NCI-H345 (cell line): Measurements from ENCODE around the gene EIF4E3.

Experiments
- DNase-seq: peaks from one replicate; lab custom pipeline; 2025; lab: John Stamatoyannopoulos, UW

The EIF4E3 gene

GRCh38 chr3:71689291-71689690 lies 35.9 kb downstream of the EIF4E3 start:
- no peak for DNase-seq

- DNase-seq, result no peak
Measured at GRCh38 chr3:71688121-71688520, 37.1 kb downstream of the EIF4E3 start.

- DNase-seq, result no peak
Measured at GRCh38 chr3:71685686-71686085, 39.5 kb downstream of the EIF4E3 start.

GRCh38 chr3:71684757-71685386 lies 40.3 kb downstream of the EIF4E3 start:
- no peak for DNase-seq

GRCh38 chr3:71684046-71684756 lies 41.0 kb downstream of the EIF4E3 start:
- no peak for DNase-seq

GRCh38 chr3:71681224-71681668 lies 44.0 kb downstream of the EIF4E3 start:
- DNase-seq, result no peak

- DNase-seq, result no peak
Measured at GRCh38 chr3:71680603-71681002, 44.6 kb downstream of the EIF4E3 start.

- no peak for DNase-seq
Measured at GRCh38 chr3:71676931-71677330, 48.3 kb downstream of the EIF4E3 start.

GRCh38 chr3:71673486-71673885 lies 51.7 kb downstream of the EIF4E3 start:
- DNase-seq, result no peak

- DNase-seq, result no peak
Measured at GRCh38 chr3:71672807-71673206, 52.4 kb downstream of the EIF4E3 start.

- DNase-seq, result no peak
Measured at GRCh38 chr3:71672340-71672739, 52.9 kb downstream of the EIF4E3 start.

GRCh38 chr3:71671216-71671845 lies 53.9 kb downstream of the EIF4E3 start:
- no peak for DNase-seq

GRCh38 chr3:71662568-71662967 lies 62.6 kb downstream of the EIF4E3 start:
- no peak for DNase-seq

- DNase-seq, result no peak
Measured at GRCh38 chr3:71662056-71662455, 63.1 kb downstream of the EIF4E3 start.

GRCh38 chr3:71659864-71660591 lies 65.2 kb downstream of the EIF4E3 start:
- DNase-seq, result no peak

GRCh38 chr3:71657831-71658530 lies 67.2 kb downstream of the EIF4E3 start:
- DNase-seq, result peak; percentile 91

- no peak for DNase-seq
Measured at GRCh38 chr3:71655061-71655460, 70.1 kb downstream of the EIF4E3 start.

GRCh38 chr3:71653414-71653807 lies 71.8 kb downstream of the EIF4E3 start:
- no peak for DNase-seq

- peak; percentile 41 for DNase-seq
Measured at GRCh38 chr3:71652781-71653413, 72.3 kb downstream of the EIF4E3 start.

- DNase-seq, result no peak
Measured at GRCh38 chr3:71651625-71652024, 73.6 kb downstream of the EIF4E3 start.

GRCh38 chr3:71650372-71650771 lies 74.8 kb downstream of the EIF4E3 start:
- DNase-seq, result no peak
